ENCODE results near the gene MISP.

MISP gene

DNA sequence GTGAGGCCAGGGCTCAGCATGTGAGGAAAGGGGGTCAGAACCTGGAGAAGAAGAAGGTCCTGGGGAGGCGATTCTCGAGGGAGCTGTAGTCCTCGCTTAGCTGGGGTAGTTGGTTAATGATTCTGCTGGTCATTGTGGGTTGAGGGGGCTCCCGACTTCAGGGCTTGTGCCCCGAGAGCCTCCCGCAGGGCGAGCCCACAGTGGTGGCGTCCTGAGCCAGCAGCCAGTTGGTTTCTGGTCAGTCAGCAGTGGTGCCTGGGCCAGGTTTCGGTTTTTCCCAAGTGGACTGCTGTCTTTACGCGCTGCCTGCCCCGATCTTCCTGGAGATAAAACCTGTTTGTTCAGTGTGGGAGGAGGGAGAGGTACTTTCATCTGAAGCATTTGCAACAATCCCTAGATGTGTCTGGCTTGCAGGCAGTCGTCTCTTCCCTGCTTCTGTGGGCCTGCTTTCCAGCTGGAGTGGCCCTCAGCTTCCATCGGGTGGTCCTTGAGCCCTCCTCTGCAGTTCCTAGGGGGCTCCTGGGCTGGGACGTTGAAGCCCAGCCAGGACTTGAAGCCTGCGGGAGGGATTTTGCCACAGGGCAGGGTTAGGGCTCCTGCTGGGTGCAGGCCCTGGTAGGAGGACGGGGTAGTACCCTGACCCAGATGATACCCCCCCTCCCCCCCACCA is 49.6 kb downstream of the MISP start:
- DNase-seq: no peak

DNA sequence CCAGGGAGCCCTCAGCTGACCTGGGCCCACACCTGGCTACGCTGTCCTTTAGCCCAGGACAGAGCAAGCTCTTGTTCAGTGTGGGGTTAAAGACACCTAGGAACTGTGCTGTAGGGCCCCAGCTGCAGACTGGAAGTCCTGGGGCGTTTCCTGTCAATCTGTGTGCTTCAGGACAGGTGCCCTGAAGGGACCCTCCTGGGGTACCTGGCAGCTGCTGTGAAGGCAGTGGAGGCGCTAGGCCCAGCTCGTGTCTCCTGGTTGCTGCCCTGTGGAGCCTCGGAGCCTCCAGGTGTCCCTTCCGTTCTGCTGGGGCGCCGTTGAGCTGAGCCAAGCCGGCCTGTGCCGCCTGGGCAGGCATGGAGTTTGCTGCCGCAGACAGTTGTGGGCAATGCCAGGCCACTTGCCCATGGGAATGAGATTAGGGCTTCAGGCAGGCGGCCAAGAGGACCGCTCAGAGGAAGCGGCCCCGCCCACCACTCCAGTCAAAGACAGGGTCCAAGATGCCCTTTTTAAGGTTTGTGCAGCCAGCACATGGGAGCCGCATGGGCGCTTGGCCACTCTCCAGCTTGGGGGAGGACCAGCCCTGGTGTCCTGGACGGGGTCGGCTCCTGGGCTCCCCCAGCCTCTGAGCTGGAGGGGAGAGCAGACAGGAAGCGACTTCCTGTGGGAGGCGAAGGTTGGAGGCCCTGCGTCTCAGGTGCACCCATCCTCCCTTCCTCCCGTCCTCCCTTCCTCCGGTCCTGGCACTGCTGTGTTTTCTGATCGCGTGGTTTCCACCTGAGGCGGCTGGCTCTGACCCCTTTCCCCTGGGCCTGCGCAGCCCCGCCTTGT is 50.3 kb downstream of the MISP start:
- no peak for DNase-seq

DNA sequence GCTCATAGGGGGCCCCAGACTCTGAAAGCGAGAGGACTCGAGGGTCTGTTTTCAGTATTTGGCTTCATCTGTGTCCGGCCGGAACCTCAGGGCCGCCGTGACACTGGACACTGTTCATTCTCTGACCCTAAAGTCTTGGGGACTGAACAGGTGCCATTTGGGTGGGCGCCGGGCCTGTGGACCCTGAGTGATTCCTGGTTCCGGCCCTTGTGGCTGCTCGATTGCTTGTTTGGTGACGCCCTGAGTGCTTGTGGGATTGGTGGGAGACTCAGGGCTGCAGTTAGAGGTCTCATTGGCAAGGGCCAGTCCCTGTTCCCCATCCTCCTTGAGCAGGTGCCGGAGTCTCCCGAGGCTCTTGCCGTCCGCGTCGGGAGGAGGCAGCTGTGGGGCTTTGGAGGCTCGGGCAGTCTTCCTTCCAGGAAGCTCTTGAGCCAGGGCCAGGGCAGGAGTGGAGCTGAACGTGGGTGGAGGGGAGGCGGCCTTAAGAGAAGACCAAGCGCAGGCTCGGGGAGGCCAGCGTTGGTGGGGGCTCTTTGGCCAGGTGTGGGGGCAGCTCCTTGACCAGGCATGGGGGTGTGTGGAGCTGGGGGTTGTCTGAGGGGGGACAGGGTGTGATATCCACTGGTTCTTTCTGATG is 51.1 kb downstream of the MISP start:
- no peak for DNase-seq

GRCh38 chr19:802498-803098 is 51.7 kb downstream of the MISP start:
- no peak for DNase-seq

DNA sequence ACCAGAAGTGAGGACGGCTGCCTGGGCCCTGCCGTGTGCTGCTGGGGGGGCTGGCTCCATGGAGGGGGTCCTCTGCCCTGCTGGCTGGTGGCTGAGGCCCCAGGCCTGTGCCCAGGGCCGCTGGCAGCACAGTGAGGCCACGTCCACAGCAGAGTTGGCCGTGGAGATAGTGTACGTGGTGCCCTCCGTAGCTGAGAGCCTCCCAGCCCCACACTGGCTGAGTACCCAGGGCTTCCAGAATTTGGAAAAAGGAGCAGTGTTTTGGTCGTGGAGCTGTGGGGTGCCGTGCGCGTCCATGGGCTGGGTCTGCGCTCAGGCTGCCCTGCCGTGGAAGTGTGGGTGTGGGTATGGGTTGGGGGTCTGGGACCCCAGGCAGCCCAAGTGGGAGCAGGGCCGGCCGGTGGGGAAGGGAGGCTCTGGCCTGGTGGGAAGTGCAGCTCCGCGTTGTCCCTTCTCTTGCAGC is 52.2 kb downstream of the MISP start:
- DNase-seq: no peak

DNA sequence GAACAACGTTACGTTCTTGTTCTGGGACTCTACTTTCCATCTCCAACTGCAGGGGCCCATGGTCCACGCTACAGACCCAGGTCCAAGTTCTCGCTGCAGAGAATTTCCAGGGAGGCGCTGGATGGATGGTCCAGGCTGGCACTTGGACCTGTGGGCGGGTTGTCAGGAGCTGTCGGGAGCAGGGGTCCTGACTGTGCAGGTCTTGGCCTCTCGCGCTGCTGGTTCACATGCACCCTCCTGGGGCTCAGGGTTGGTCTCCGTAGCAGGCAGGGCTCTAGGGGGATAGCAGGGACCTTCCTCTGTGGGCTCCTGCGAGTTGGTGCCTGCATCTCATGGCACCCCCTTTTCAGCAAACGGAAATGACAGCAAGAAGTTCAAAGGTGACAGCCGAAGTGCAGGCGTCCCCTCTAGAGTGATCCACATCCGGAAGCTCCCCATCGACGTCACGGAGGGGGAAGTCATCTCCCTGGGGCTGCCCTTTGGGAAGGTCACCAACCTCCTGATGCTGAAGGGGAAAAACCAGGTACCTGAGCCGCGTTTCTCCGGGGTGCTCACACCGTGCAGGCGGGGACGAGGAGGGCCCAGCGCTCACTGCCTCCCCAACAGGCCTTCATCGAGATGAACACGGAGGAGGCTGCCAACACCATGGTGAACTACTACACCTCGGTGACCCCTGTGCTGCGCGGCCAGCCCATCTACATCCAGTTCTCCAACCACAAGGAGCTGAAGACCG is 52.9 kb downstream of the MISP start:
- no peak for DNase-seq

DNA sequence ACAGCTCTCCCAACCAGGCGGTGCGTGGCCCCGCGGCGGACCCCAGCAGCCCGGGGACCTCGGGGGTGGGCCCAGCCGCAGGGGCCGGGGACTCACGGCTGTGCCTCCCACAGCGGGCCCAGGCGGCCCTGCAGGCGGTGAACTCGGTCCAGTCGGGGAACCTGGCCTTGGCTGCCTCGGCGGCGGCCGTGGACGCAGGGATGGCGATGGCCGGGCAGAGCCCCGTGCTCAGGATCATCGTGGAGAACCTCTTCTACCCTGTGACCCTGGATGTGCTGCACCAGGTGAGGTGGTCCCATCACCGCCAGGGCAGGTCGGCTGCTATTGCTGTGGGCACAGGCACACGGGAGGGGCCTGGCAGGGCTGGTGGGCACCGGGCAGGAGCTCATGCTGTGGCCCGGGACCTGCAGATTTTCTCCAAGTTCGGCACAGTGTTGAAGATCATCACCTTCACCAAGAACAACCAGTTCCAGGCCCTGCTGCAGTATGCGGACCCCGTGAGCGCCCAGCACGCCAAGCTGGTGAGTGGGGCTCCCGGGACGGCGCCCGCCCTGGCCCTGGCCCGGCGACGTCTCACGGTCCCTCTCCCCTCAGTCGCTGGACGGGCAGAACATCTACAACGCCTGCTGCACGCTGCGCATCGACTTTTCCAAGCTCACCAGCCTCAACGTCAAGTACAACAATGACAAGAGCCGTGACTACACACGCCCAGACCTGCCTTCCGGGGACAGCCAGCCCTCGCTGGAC is 53.7 kb downstream of the MISP start:
- DNase-seq: no peak

- no peak for DNase-seq
These were observed 54.2 kb downstream of the MISP start for GRCh38 chr19:805166-805551.

- no peak for DNase-seq
These were observed 55.0 kb downstream of the MISP start for GRCh38 chr19:805600-806550.

DNA sequence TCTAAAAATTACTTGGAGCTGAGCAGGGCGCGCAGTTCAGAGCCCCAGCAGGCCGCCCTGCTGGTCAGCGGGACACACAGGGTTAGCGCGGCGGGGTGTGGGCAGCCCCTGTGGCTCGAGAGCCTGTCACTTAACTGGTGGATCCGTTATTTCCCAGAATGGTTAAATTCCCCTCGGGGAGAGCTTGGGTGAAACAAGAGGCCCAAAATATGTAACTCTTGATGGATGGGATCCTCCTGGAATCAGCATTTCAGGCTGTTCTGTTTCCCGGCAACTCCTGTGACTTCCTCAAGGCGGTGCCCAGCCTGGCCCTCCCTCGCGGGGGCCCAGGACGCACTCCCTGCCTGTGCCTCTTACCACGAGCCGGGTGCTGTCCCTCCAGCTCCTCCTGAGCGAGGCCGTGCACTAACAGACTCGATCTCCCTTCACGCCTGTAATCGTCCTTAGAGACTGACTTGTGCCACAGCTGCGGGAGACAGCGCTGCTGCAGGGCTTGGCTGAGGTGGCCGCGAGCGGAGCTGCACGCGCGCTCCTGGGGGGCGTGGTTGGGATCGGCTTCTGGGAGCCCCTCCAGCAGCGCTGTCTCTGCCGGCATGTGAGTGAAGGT is 56.0 kb downstream of the MISP start:
- no peak for DNase-seq

GRCh38 chr19:807627-808422 is 56.9 kb downstream of the MISP start:
- no peak for DNase-seq

DNA sequence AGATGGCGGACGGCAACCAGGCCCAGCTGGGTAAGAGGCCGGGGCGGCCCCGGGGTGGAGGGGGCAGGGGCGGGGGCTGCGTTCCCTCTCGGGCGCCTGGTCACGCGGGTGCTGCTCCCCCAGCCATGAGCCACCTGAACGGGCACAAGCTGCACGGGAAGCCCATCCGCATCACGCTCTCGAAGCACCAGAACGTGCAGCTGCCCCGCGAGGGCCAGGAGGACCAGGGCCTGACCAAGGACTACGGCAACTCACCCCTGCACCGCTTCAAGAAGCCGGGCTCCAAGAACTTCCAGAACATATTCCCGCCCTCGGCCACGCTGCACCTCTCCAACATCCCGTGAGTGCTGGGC is 57.5 kb downstream of the MISP start:
- DNase-seq: no peak

- DNase-seq: no peak
These were observed 59.4 kb downstream of the MISP start for GRCh38 chr19:810077-810855.

DNA sequence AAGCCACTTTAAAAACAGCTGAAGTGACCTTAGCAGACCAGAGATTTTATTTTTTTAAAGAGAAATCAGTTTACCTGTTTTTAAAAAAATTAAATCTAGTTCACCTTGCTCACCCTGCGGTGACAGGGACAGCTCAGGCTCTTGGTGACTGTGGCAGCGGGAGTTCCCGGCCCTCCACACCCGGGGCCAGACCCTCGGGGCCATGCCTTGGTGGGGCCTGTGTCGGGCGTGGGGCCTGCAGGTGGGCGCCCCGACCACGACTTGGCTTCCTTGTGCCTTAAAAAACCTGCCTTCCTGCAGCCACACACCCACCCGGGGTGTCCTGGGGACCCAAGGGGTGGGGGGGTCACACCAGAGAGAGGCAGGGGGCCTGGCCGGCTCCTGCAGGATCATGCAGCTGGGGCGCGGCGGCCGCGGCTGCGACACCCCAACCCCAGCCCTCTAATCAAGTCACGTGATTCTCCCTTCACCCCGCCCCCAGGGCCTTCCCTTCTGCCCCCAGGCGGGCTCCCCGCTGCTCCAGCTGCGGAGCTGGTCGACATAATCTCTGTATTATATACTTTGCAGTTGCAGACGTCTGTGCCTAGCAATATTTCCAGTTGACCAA is 60.1 kb downstream of the MISP start:
- DNase-seq: no peak

DNA sequence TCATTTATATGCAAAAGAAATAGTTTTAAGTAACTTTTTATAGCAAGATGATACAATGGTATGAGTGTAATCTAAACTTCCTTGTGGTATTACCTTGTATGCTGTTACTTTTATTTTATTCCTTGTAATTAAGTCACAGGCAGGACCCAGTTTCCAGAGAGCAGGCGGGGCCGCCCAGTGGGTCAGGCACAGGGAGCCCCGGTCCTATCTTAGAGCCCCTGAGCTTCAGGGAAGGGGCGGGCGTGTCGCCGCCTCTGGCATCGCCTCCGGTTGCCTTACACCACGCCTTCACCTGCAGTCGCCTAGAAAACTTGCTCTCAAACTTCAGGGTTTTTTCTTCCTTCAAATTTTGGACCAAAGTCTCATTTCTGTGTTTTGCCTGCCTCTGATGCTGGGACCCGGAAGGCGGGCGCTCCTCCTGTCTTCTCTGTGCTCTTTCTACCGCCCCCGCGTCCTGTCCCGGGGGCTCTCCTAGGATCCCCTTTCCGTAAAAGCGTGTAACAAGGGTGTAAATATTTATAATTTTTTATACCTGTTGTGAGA is 60.7 kb downstream of the MISP start:
- no peak for DNase-seq

DNA sequence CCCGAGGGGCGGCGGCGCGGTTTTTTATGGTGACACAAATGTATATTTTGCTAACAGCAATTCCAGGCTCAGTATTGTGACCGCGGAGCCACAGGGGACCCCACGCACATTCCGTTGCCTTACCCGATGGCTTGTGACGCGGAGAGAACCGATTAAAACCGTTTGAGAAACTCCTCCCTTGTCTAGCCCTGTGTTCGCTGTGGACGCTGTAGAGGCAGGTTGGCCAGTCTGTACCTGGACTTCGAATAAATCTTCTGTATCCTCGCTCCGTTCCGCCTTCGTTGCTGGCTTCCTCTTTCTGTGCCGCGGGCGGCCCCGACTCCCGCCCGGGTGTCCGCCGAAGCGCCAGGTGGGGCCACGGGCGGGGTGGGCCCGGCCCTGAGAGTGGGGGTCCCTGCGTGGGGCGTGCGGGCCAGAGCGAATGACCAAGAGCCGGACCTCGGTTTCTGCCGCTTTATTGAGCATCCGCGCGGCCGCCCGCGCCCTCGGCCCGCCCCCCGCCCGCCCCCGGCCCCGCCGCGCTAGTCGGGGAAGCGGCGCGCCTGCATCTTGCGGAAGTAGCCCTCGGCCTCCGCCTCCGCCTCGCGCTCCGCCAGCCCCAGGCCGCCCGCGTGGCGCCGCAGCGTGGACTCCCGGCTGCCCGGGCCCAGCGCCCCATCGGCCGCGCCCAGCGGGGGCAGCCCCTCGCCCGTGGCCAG is 61.3 kb downstream of the MISP start:
- DNase-seq: no peak

GRCh38 chr19:812747-813218 is 61.9 kb downstream of the MISP start:
- DNase-seq: no peak

Measured in AML-193 (cell line).